HCT116 (cell line): ENCODE measurements around the gene FBXO30. TPM values are rescaled to one million over a fixed set of nuclear protein-coding genes. Genes with fewer than 3 reads are reported as not detected.

Experiments used
- ATAC-seq: fragments of 200-7000 bp; cut with Tn5 transposase; 2 replicates; pipeline ENCODE4 v1.9.1; 2020; ENCODE audit warnings: mild to moderate bottlenecking, moderate library complexity
- BruUV-seq: library from RNA; stranded (reverse); fragments of 400-500 nt; replicated peaks from 2 replicates; lab custom pipeline; 2021; lab: Mats Ljungman, UMichigan
- CTCF ChIA-PET: fragments of 300-600 bp; sonication (Branson Sonifier 250); formaldehyde crosslinking; loops from one replicate; lab custom pipeline; 2021; ENCODE audit warnings: antibody characterized with exemption; lab: Charles Lee
- POLR2A ChIA-PET: fragments of 300-600, 350-600 bp; sonication (Branson Sonifier 250); formaldehyde crosslinking; loops from one replicate; lab custom pipeline; 2021; ENCODE audit warnings: antibody characterized with exemption; lab: Charles Lee
- RAD21 ChIA-PET, 2 experiments: fragments of 300-600 bp; sonication (Branson Sonifier 250); formaldehyde crosslinking; loops; one replicate each; lab custom pipeline; 2023; ENCODE audit warnings: low total read pairs in 2 of 2; ENCODE audit not compliant: uncharacterized antibody in 2 of 2, unreplicated experiment in 2 of 2, low non-redundant PET in 1 of 2; lab: Charles Lee
- DNase-seq: peaks from one replicate; pipeline ENCODE4 v3.0.0-alpha.2; 2010; ENCODE audit warnings: low read depth, low spot score
- H2AFZ ChIP-seq: fragments of 200-600 bp; shearing (Covaris generic), sonication (generic); 2 replicates; pipeline ENCODE4 v1.6.1; 2017; ENCODE audit warnings: low read depth, mixed run types, mixed read lengths, antibody characterized with exemption, low read length; ENCODE audit not compliant: poor library complexity, severe bottlenecking
- H3K27ac ChIP-seq: 2 replicates; pipeline ENCODE4 v1.5.1; 2012; ENCODE audit warnings: low read depth, low read length
- H3K27me3 ChIP-seq: fragments of 200-600 bp; sonication (generic); 2 replicates; pipeline ENCODE4 v1.6.1; 2016; ENCODE audit warnings: mixed run types, low read length, mixed read lengths; ENCODE audit not compliant: insufficient read depth
- H3K36me3 ChIP-seq, 2 experiments: fragments of 200-500 bp in 1 of 2; fragments of 200-600 bp in 1 of 2; sonication (Bioruptor generic) in 1 of 2; sonication (generic) in 1 of 2; 2 replicates each; pipeline versions ENCODE4 v1.5.1 to v1.6.1; 2014 to 2016; ENCODE audit warnings: low read length in 2 of 2, inconsistent platforms in 1 of 2, mixed read lengths in 1 of 2, mixed run types in 1 of 2; ENCODE audit not compliant: insufficient read depth in 2 of 2, control insufficient read depth in 1 of 2
- H3K4me1 ChIP-seq, 2 experiments: fragments of 200-600 bp in 1 of 2; sonication (generic) in 1 of 2; 2 replicates each; pipeline versions ENCODE4 v1.5.1 to v1.6.1; 2012 to 2017; ENCODE audit warnings: low read length in 2 of 2, inconsistent platforms in 1 of 2, mild to moderate bottlenecking in 1 of 2, mixed read lengths in 1 of 2, mixed run types in 1 of 2, moderate library complexity in 1 of 2; ENCODE audit not compliant: insufficient read depth in 2 of 2, control insufficient read depth in 1 of 2
- H3K4me2 ChIP-seq: fragments of 200-600 bp; sonication (generic); 2 replicates; pipeline ENCODE4 v1.6.1; 2017; ENCODE audit warnings: mixed run types, low read length, mixed read lengths
- H3K4me3 ChIP-seq, 2 experiments: fragments of 200-600 bp in 1 of 2; sonication (generic) in 1 of 2; replicated peaks in 1 of 2; 2 replicates each; pipeline ENCODE4 v1.5.1; 2011 to 2016; ENCODE audit warnings: low read length in 2 of 2, control low read depth in 1 of 2, low read depth in 1 of 2, mild to moderate bottlenecking in 1 of 2, mixed read lengths in 1 of 2, mixed run types in 1 of 2
- H3K79me2 ChIP-seq: fragments of 200-600 bp; sonication (generic); 2 replicates; pipeline ENCODE4 v1.6.1; 2017; ENCODE audit warnings: mild to moderate bottlenecking, mixed run types, low read length, moderate library complexity, mixed read lengths; ENCODE audit not compliant: insufficient read depth
- H3K9ac ChIP-seq: fragments of 200-600 bp; sonication (generic); 2 replicates; pipeline ENCODE4 v1.6.1; 2016; ENCODE audit warnings: low read length, mixed read lengths
- H3K9me2 ChIP-seq: fragments of 200-600 bp; sonication (generic), shearing (Covaris generic); 2 replicates; pipeline ENCODE4 v1.6.1; 2017; ENCODE audit warnings: mixed run types, mild to moderate bottlenecking, moderate library complexity; ENCODE audit not compliant: insufficient read depth
- H3K9me3 ChIP-seq, 2 experiments: fragments of 200-500 bp in 1 of 2; fragments of 200-600 bp in 1 of 2; sonication (Bioruptor generic) in 1 of 2; sonication (generic) in 1 of 2; 2 replicates each; pipeline ENCODE4 v1.6.1; 2014 to 2017; ENCODE audit warnings: low read length in 2 of 2, mixed read lengths in 2 of 2, inconsistent platforms in 1 of 2, low read depth in 1 of 2, mild to moderate bottlenecking in 1 of 2, mixed run types in 1 of 2, moderate library complexity in 1 of 2; ENCODE audit not compliant: control insufficient read depth in 1 of 2, insufficient read depth in 1 of 2
- H4K20me1 ChIP-seq: fragments of 200-600 bp; sonication (generic), shearing (Covaris generic); 2 replicates; pipeline ENCODE4 v1.6.1; 2017; ENCODE audit warnings: mixed run types, mild to moderate bottlenecking, moderate library complexity; ENCODE audit not compliant: insufficient read depth
- CBX3 ChIP-seq: IDR thresholded peaks from 2 replicates; pipeline ENCODE4 v1.6.1; 2012; ENCODE audit warnings: low read depth
- JUND ChIP-seq: IDR thresholded peaks from 2 replicates; pipeline ENCODE4 v1.6.1; 2012
- MAX ChIP-seq: IDR thresholded peaks from 2 replicates; pipeline ENCODE4 v1.6.1; 2012
- POLR2A ChIP-seq: IDR thresholded peaks from 2 replicates; pipeline ENCODE4 v1.7.0; 2011; ENCODE audit warnings: borderline replicate concordance; ENCODE audit not compliant: insufficient read depth, insufficient read length; ENCODE audit errors: extremely low read depth
- SIN3A ChIP-seq: IDR thresholded peaks from 2 replicates; pipeline ENCODE4 v1.6.1; 2012; ENCODE audit warnings: low read depth
- TCF7L2 ChIP-seq: IDR thresholded peaks from 2 replicates; pipeline ENCODE4 v1.7.0; 2011; ENCODE audit warnings: borderline replicate concordance, inconsistent platforms; ENCODE audit not compliant: insufficient read depth, insufficient read length; ENCODE audit errors: extremely low read depth
- YY1 ChIP-seq: IDR thresholded peaks from 2 replicates; pipeline ENCODE4 v1.6.1; 2011; ENCODE audit warnings: low read length, low read depth, moderate library complexity, mild to moderate bottlenecking; ENCODE audit not compliant: insufficient replicate concordance; ENCODE audit errors: extremely low read depth
- ZBTB33 ChIP-seq: IDR thresholded peaks from 2 replicates; pipeline ENCODE4 v1.6.1; 2011; ENCODE audit warnings: mild to moderate bottlenecking, low read length, moderate library complexity; ENCODE audit not compliant: insufficient replicate concordance; ENCODE audit errors: extremely low read depth
- ZFX ChIP-seq: fragments of 450-650 bp; IDR thresholded peaks from 2 replicates; pipeline ENCODE4 v1.6.1; 2017
- intact Hi-C: fragments of 100-400 bp; cut with micrococcal nuclease; formaldehyde crosslinking; loops from 2 replicates; pipeline ENCODE4 v1.10.0; 2022
- total RNA-seq: library from RNA; stranded (reverse); gene quantifications from one replicate; pipeline ENCODE4 v1.2.1, GENCODE V29; 2021; ENCODE audit not compliant: unreplicated experiment

FBXO30 gene
- total RNA-seq, 1 experiment from 2014 or later: 9.1 TPM

GRCh38 chr6:145863366-145863765, 48.8 kb upstream of the FBXO30 start:
- ATAC-seq: no peak
- intact Hi-C loops: no loop called here
- Histone ChIP-seq H2AFZ (no peak overlapping the region), H3K9me2 (no peaks in the 10 kb centered on the region), H3K27ac (no peak overlapping the region), H3K9ac (no peak overlapping the region), H3K4me2 (no peak overlapping the region), H3K4me1 (no peaks in the 10 kb centered on the region), H3K27me3 (no peaks in the 10 kb centered on the region), H3K79me2 (no peaks in the 10 kb centered on the region), H3K4me3 (no peak overlapping the region)
- RAD21 ChIA-PET: no interaction called here
- CTCF ChIA-PET: no interaction called here
- TF ChIP-seq JUND (no peak), ZBTB33 (no peak), YY1 (no peak), MAX (no peak), CBX3 (no peak), ZFX (no peak)
- TF ChIP-seq, all 23 proteins: peak for 0
- H3K9me3 ChIP-seq: peaks cover 0 to 5% of the 10 kb centered on the region in 2 experiments; a peak in 2 of 4 replicates
- no peaks in the 10 kb centered on the region for H3K36me3 ChIP-seq
- DNase-seq: no peak
- POLR2A ChIA-PET: no interaction called here
- no TSS peak for BruUV-seq
- no peaks in the 10 kb centered on the region for H4K20me1 ChIP-seq

GRCh38 chr6:145860562-145860961, 46.0 kb upstream of the FBXO30 start:
- H3K4me1 ChIP-seq: no peaks in the 10 kb centered on the region
- DNase-seq (no peak), ATAC-seq (no peak)
- H3K9ac ChIP-seq: no peak overlapping the region
- no peaks in the 10 kb centered on the region for H3K79me2 ChIP-seq
- H3K27ac ChIP-seq: no peak overlapping the region
- ChIA-PET CTCF (no interaction called here), RAD21 (no interaction called here), POLR2A (no interaction called here)
- H3K4me3 ChIP-seq: no peak overlapping the region
- H3K9me3 ChIP-seq: peaks cover 0 to 5% of the 10 kb centered on the region in 2 experiments; a peak in 2 of 4 replicates
- H3K4me2 ChIP-seq: no peak overlapping the region
- TF ChIP-seq SIN3A: no peak
- TF ChIP-seq YY1: no peak
- no peak for TF ChIP-seq POLR2A
- TF ChIP-seq TCF7L2: no peak
- no peak for TF ChIP-seq MAX
- H3K36me3 ChIP-seq: no peaks in the 10 kb centered on the region
- H3K9me2 ChIP-seq: no peaks in the 10 kb centered on the region
- no peaks in the 10 kb centered on the region for H4K20me1 ChIP-seq
- H3K27me3 ChIP-seq: no peaks in the 10 kb centered on the region
- intact Hi-C loops: no loop called here
- no TSS peak for BruUV-seq
- no peak overlapping the region for H2AFZ ChIP-seq
